NCI-H1930 (cell line): ENCODE results near the gene GALNT15.
A peak's percentile ranks its signal among the peaks of the same experiment; 100 is the strongest.

Source experiments
- DNase-seq, 2 experiments: peaks; one replicate each; lab custom pipeline; 2025; lab: John Stamatoyannopoulos, UW

The GALNT15 gene

GRCh38 chr3:16231983-16232382 lies 57.5 kb downstream of the GALNT15 start:
- no peak for DNase-seq

GRCh38 chr3:16233806-16234205 lies 59.3 kb downstream of the GALNT15 start:
- no peak for DNase-seq

GRCh38 chr3:16234281-16234680 lies 59.8 kb downstream of the GALNT15 start:
- DNase-seq, result no peak

GRCh38 chr3:16236030-16236639 lies 61.7 kb downstream of the GALNT15 start:
- no peak for DNase-seq

- no peak for DNase-seq
Observed at GRCh38 chr3:16236856-16237393, 62.4 kb downstream of the GALNT15 start.

- DNase-seq, result no peak
Observed at GRCh38 chr3:16239086-16239770, 64.7 kb downstream of the GALNT15 start.

- DNase-seq, result no peak
Observed at GRCh38 chr3:16239780-16240179, 65.3 kb downstream of the GALNT15 start.

- no peak for DNase-seq
Observed at GRCh38 chr3:16240229-16241023, 65.9 kb downstream of the GALNT15 start.

- DNase-seq, result no peak
Observed at GRCh38 chr3:16241225-16241624, 66.7 kb downstream of the GALNT15 start.

- DNase-seq, result no peak
Observed at GRCh38 chr3:16242177-16242576, 67.7 kb downstream of the GALNT15 start.

GRCh38 chr3:16243706-16244490 lies 69.4 kb downstream of the GALNT15 start:
- no peak for DNase-seq

GRCh38 chr3:16245609-16246008 lies 71.1 kb downstream of the GALNT15 start:
- no peak for DNase-seq

- peak; percentile 69 for DNase-seq
Observed at GRCh38 chr3:16247282-16248061, 73.0 kb downstream of the GALNT15 start.

GRCh38 chr3:16248556-16248955 lies 74.1 kb downstream of the GALNT15 start:
- no peak for DNase-seq

- DNase-seq, result no peak
Observed at GRCh38 chr3:16249336-16249735, 74.9 kb downstream of the GALNT15 start.

- no peak for DNase-seq
Observed at GRCh38 chr3:16249886-16250285, 75.4 kb downstream of the GALNT15 start.

- DNase-seq, result no peak
Observed at GRCh38 chr3:16251316-16252085, 77.0 kb downstream of the GALNT15 start.

- no peak for DNase-seq
Observed at GRCh38 chr3:16252243-16252978, 77.9 kb downstream of the GALNT15 start.

GRCh38 chr3:16252988-16253387 lies 78.5 kb downstream of the GALNT15 start:
- DNase-seq, result no peak

GRCh38 chr3:16253601-16254000 lies 79.1 kb downstream of the GALNT15 start:
- DNase-seq, result no peak
